Stimulated activated CD8-positive, alpha-beta memory T cell treated with anti-CD3 and anti-CD28 coated beads, Interleukin-4, amount 100 ng/mL, for 4 hours (primary cell): ENCODE results near the gene TRIP13.

Experiments
- DNase-seq, 2 donors: peaks; one replicate each; pipeline ENCODE4 v3.0.0-alpha.2; 2020; ENCODE audit warnings: low read depth in 2 of 2, low spot score in 1 of 2

TRIP13 gene

GRCh38 chr5:854966-855743, 37.5 kb upstream of the TRIP13 start:
- no peak for DNase-seq

- DNase-seq: no peak
Measured at GRCh38 chr5:855771-856530, 36.7 kb upstream of the TRIP13 start.

- no peak for DNase-seq
Measured at GRCh38 chr5:856531-857425, 35.9 kb upstream of the TRIP13 start.

DNA sequence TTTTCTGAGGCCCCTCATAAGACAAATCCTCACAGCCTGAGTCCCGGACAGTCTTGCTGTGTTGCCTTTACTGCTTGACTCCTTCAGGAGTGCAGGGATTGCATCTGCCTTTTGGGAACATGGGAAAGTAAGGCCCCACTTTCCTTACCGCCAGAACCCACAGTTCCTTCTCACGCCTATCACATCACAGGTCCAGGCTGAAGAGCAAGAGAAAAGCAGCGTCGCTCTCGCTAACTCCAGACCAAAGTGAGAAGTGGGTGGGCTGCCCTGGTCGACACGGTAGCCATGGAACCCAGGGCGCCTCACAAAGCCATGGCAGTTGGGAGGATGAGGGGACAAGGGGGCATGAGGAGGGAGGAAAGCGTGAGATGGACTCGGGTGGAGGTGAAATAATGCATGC, 34.0 kb upstream of the TRIP13 start:
- no peak for DNase-seq

DNA sequence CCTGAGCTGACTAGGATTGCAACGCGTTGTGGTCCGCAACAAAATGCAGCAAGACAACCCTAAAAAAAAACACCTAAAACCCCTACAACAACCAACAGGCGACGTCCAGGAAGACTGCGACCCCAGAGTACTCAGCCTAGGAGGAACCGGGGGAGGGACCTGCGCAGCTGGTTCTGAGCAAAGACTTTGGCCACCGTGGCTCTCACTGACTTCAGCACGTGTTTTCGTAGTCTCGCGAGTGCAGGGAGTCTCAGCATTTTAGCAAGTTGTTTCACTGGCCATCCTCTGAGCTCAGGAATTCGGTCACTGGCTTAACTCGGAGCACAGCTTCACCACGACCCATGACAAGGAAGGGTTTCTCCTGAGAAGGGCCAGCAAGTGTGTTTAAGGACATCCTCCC, 33.3 kb upstream of the TRIP13 start:
- no peak for DNase-seq

DNA sequence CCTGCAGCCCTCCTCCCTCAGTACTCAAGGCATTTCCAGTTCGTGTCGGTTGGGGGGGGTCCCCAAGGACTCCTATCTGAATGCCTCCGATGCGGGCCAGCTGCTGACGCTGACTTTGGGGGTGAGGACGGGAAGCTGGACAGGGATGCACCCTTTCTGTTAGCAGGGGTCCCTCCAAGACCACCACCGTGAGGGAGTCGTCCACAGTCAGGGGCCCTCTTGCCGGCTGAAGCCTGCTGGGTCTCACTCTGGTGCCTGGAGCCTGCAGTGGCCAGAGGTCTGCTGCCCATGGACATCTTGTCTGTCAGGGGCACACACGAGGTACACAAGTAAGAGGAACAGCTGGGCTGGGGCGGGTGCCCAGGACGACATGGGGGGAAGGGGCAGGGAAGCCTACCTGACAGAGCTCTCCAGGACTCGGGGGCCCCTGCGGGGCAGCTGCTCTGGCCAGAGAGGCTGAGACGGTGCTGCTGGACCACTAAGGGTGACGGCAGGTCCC, 32.8 kb upstream of the TRIP13 start:
- no peak for DNase-seq

DNA sequence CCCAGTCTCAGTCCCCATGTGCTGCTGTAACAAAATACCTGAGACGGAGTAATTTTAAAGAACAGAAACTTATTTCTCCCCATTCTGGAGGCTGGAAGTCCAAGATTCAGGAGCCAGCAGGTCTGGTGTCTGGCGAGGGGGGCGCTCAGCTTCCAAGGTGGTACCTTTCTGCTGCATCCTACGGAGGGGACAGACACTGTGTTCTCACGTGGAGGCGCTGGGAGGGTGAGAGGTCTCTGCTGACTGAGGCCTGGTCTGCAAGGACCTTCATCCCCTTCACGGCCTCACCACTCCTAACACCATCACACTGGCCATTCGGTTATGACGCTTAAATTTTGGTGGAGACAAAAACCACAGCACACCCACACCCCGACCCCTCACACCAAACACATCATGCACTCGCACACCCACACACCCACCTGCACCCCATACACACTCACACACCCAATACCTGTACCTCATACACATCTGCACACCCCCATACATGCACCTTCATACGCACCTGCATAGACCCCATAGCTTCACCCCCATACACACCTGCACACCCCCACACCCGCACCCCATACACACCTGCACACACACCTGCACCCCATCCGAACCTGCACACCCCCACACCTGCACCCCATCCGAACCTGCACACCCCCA, 32.1 kb upstream of the TRIP13 start:
- DNase-seq: no peak

DNA sequence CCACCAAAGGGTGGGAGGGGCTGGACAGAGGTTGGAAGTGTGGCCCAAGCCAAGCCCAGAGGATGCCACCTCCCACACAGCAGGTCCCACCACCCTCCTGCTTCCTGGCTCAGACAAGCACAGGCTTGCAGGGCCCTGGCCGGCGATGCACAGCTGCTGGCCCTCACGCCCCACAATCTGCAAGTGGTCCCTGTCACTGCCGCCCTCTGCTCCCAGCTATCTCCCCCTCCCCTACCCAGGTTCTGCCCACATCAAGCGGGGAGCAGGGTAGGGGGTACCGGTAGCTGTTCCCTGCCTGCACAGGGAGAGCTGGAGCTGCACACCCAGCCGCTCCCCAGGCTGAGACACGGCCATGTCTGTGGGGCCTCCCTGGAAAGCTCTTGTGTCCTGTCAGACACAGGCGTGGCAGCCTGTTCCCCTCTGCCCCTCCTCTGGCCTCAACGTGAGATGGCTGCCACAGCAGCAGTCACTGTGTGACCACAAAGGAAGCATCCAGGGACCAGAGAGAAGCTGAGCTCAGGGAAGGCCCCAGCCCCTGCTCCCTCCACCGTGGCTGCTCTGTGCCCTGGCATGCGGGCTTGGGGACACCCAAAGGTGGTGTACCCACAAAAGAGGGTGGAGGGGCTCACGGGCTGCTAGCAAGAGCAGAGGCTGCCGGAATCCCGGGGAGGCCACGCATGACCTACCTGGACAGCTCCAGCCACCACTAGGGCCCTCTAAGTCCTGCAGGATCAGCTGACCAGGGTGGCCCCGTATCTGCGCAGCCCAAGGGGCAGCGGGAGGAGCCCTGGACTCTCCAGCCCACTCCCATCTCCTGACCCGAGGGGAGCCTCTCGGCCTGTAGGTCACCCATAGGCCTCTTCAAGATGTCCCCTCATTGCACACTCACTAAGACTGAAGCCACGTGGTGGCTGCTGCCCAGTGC, 31.0 kb upstream of the TRIP13 start:
- DNase-seq: no peak

DNA sequence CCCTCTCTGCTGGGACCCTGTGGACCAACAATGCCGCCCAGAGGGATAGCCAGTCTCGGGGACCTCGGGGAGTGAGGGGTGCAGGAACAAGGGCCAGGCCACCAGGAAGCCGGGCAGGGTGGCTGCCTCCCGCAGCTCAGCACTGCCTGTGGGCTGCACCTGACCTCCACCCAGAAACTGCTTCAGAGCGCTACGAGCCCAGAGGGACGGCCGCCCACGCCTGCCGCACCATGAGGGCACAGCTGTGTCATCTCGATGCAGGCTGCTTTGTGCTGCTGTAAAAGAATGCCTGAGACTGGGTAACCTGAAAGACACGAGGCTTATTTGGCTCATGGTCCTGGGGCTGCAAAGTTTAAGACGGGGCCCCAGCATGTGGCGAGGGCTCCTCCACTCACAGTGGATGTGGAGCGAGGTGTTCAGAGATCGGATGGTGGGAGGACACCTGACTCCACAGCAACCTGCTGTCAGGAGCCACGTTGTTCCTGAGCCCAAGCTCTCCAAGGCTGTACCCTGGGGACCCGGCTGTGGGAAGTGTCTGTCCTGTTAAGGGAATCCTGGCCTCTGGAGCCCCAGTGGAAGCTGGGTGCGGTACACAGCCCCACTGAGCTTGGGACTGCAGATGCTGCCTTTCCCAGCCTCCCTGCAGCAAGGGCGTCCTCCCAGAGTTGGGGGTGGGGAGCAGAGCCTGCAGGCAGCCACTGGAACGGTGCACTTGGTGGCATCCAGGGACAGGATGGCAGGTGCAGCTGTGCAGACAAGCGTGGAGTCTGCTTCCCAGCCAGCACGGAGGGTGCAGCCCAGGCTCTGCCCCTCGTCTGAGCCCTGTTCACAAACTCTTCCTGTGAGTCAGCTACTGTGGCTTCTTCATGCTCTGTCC, 30.1 kb upstream of the TRIP13 start:
- DNase-seq: no peak

- DNase-seq: no peak
Measured at GRCh38 chr5:863244-863805, 29.4 kb upstream of the TRIP13 start.

DNA sequence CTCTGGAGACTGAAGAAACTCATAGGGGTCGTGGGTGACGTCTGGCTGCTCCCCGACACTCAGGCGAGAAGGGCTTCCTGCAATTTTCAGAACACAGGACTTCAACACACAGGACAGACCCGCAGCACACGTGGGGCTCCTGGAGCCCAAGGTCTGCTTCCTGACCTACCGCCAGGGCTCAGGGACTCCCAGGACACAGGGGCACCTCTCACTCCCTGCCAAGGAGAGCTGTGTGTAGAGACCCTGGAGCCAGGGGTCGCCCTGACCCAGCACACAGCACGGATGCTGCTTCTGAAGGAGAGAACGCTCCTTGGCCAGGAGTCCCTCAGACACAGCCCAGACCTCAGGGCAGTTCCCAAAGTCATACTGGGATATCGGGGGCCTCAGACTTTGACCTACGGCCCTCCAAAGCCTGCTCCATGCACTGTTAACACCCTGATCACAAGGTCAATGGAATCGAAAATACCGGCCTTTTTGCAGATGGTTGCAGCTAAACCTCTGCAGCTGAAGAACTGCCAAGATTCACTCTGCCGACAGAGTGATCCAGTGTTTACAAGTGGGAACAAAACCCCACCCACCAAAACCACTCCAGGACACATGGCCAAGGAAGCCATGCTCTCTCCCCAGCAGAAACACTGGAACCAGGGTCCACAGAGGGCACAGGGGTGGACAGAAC, 28.1 kb upstream of the TRIP13 start:
- no peak for DNase-seq

DNA sequence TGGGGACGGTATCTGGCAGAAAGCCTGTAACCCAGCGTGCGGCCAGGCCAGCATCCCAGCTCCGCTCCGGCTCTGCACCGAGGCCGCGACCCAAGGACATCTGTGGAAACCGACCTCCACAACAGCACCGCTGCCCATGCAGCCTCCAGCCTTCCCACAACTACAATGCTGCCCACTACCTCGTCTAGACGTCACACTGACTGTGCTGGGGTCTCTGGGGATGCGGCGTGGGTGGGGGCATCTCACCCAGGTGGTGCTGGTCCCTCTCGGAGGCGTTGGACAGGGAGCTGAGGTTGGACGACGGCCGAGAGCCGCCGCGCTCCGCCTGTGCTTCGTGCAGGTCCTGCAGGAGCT, 27.5 kb upstream of the TRIP13 start:
- no peak for DNase-seq

DNA sequence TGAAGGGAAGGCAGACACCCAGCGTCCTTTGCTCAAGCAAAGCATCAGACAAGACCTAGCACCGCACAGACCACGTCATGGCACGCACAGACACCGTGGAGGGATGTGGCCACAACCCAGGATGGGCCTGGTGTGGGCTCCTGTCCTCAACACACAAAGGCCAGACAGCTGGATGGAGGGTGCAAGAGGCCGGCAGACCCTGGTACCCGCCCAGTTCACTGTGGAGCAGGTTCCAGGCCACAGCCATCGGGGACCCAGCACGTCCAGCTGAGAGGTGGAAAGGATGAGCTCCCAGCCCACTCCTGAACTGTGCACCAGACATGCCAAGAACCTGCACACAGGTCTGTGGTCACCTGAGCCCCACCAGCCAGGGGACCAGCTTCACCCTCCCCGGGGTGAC, 26.9 kb upstream of the TRIP13 start:
- no peak for DNase-seq

DNA sequence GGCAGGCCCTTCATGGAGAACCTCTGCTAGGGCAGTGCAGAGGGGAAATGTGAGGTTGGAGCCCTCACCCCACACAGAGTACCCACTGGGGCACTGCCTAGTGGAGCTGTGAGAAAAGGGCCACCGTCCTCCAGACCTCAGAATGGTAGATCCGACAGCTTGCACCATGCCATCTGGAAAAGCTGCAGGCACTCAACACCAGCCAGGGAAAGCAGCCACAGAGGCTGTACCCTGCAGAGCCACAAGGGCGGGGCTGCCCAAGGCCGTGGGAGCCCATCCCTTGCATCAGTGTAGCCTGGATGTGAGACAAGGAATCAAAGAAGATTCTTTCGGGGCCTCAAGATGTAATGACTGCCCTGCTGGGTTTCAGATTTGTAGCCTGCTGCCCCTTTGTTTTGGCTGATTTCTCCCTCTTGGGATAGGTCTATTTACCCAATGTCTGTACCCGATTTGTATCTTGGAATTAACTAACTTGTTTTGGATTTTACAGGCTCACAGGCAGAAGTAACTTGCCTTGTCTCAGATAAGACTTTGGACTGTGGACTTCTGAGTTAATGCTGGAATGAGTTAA, 25.3 kb upstream of the TRIP13 start:
- no peak for DNase-seq

GRCh38 chr5:868428-869135, 24.1 kb upstream of the TRIP13 start:
- no peak for DNase-seq

DNA sequence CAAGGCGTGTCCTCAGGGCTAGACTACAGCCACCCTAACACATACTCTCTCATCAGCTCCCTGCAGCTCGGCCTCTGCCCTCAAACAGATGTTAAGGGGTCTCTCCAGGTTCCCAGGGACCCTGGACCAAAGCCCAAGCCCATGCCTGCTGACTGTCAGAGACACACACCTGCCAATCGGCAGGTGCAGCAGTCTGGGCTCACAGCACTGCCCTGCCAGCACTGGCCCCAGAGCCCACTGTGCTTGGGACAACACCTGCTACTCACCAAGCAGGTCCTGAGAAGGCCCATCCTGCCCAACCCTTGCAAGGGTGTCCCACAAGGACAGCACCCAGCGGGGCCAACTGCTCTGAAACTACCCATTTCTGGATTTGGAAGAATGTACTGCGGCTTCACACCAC, 21.7 kb upstream of the TRIP13 start:
- no peak for DNase-seq

DNA sequence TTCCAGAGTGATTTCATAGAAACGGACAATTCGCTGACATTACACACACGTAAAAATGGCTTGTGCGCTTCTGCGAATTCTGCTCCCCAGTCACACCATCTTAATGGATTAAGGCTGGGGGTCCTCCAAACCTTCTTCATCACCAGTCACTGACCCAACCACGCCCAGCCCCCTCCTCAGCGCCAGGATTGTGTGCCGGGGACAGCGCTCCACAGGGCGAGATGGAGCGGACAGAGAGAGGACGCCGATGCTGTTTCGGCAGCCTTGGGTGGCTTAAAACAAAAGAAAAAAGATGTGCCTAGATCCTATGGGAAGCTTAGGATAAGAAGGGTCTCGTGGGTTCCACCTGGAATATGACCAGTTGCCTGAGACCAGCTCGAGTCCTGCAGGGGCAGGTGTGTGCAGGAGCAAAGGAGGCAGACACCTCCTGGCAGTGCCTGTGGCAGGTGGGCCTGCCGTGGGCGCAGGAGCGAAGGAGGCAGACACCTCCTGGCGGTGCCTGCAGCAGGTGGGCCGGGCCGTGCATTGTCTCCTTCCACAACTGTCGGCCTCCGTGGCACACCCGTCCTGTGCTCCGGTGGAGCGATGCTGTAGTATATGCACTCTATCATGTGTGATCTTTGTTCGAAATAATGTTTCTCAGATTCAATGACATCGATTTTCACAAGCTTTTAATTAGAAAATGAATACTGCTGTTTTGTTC, 20.9 kb upstream of the TRIP13 start:
- DNase-seq: no peak
